Muscle of leg (tissue), 11 donors: ENCODE data around the gene RNPS1. TPM values are rescaled to one million over a fixed set of nuclear protein-coding genes. Genes with fewer than 3 reads are reported as not detected.
"Not testable (repeated sequence)": the region's sequence is repeated elsewhere in the genome, so short reads cannot be mapped to it uniquely, and the experiment has no call there.

Experiments used
- DNase-seq: peaks from one replicate; pipeline ENCODE4 v3.0.0; 2013
- H3K27ac ChIP-seq: one replicate; pipeline ENCODE4 v1.5.1; 2013; ENCODE audit warnings: mild to moderate bottlenecking, low read length, control low read depth
- H3K27me3 ChIP-seq: one replicate; pipeline ENCODE4 v1.6.1; 2013; ENCODE audit warnings: low read length; ENCODE audit not compliant: control insufficient read depth, insufficient read depth
- H3K36me3 ChIP-seq: one replicate; pipeline ENCODE4 v1.6.1; 2013; ENCODE audit warnings: low read length; ENCODE audit not compliant: control insufficient read depth, insufficient read depth
- H3K4me1 ChIP-seq: one replicate; pipeline ENCODE4 v1.6.1; 2013; ENCODE audit warnings: low read length; ENCODE audit not compliant: control insufficient read depth, insufficient read depth
- H3K4me3 ChIP-seq: one replicate; pipeline ENCODE4 v1.5.1; 2013; ENCODE audit warnings: low read length, control low read depth
- H3K9me3 ChIP-seq: replicated peaks from 2 replicates; pipeline ENCODE4 v1.6.1; 2013; ENCODE audit warnings: low read depth, low read length; ENCODE audit not compliant: control insufficient read depth
- WGBS: methylation state at CpG from one replicate; pipeline ENCODE4 v1.1.5; 2013; ENCODE audit warnings: missing lambda C conversion rate; ENCODE audit not compliant: insufficient coverage; 5-methylcytosine and 5-hydroxymethylcytosine counted together
- polyA plus RNA-seq, 8 donors: library from polyadenylated mRNA; unstranded; fragments of 120-200 nt; gene quantifications; one replicate each; pipeline versions ENCODE4 v1.2.1 to v1.2.3, GENCODE V29; 2013; ENCODE audit warnings: inconsistent platforms in 1 of 8, low replicate concordance in 1 of 8; ENCODE audit not compliant: insufficient read length in 8 of 8, insufficient read depth in 1 of 8
- total RNA-seq: library from RNA; stranded (reverse); fragments of 120-200 nt; gene quantifications from one replicate; pipeline ENCODE4 v1.2.4, GENCODE V29; 2013

RNPS1 gene
- total and polyA plus RNA-seq, 9 donors: 80.7 to 198 (median 185) TPM

DNA sequence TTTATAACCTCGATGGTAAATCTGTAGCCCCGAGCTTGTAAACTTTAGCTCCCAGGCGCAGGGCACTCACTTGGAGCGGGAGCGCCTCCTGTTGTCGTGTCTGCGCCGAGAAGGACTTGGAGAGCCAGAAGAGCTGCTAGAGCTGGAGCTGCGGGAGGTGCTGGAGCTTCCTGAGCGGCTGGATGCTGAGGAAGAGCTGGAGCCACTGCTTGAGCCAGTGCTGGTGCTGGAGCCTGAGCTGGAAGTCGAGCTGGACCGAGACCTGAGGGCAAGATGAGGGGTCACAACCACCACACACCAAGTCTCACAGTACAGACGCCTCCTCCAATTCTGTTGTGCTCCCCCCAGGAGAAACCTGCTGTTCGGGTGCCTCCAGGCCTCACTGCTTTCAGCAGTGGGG, 4.9 kb downstream of the RNPS1 start:
- 86% methylated on average over 11 of the region's 14 CpGs for WGBS
- not testable (repeated sequence) for DNase-seq, H3K27me3 ChIP-seq, H3K4me1 ChIP-seq, H3K27ac ChIP-seq, H3K9me3 ChIP-seq, H3K4me3 ChIP-seq
- peaks cover 49% of the 10 kb centered on the region for H3K36me3 ChIP-seq

- H3K27ac ChIP-seq: no peak overlapping the region
- peaks cover 76% of the 10 kb centered on the region for H3K36me3 ChIP-seq
- no peak overlapping the region for H3K4me3 ChIP-seq
- no peaks in the 10 kb centered on the region for H3K9me3 ChIP-seq
- no peaks in the 10 kb centered on the region for H3K27me3 ChIP-seq
- H3K4me1 ChIP-seq: no peaks in the 10 kb centered on the region
- DNase-seq: no peak
- no CpG with 5 or more reads among the region's 8 CpGs for WGBS
Measured at GRCh38 chr16:2260250-2260649, 7.7 kb downstream of the RNPS1 start.

DNA sequence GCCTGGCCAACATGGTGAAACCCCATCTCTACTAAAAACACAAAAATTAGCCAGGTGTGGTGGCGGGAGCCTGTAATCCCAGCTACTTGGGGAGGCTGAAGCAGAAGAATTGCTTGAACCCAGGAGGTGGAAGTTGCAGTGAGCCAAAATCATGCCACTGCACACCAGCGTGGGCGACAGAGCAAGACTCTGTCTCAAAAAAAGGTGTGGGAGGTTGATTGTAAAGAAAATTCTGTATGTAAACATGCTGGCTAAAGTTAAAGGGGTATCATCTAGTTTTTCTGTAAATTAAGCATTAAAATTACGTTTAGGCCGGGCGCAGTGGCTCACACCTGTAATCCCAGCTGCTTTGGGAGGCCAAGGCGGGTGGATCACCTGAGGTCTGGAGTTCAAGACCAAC, 9.4 kb downstream of the RNPS1 start:
- peaks cover 78% of the 10 kb centered on the region for H3K36me3 ChIP-seq
- not testable (repeated sequence) for DNase-seq
- WGBS: 95% methylated on average over 6 of the region's 7 CpGs

GRCh38 chr16:2257726-2258125, 10.2 kb downstream of the RNPS1 start:
- H3K4me3 ChIP-seq: no peak overlapping the region
- no peaks in the 10 kb centered on the region for H3K9me3 ChIP-seq
- DNase-seq: no peak
- no peaks in the 10 kb centered on the region for H3K27me3 ChIP-seq
- 97% methylated on average over 4 of the region's 6 CpGs for WGBS
- no peak overlapping the region for H3K27ac ChIP-seq
- H3K4me1 ChIP-seq: no peaks in the 10 kb centered on the region
- peaks cover 77% of the 10 kb centered on the region for H3K36me3 ChIP-seq

More for the DNA sequence above, 9.4 kb downstream of the RNPS1 start:
- H3K4me1 ChIP-seq, H3K9me3 ChIP-seq, H3K4me3 ChIP-seq, H3K27me3 ChIP-seq, H3K27ac ChIP-seq: not testable (repeated sequence)

- Histone ChIP-seq H3K9me3 (no peaks in the 10 kb centered on the region), H3K27me3 (no peaks in the 10 kb centered on the region), H3K4me3 (no peak overlapping the region), H3K27ac (no peak overlapping the region), H3K36me3 (peaks cover 69% of the 10 kb centered on the region), H3K4me1 (peaks cover 7% of the 10 kb centered on the region)
- DNase-seq: no peak
- 76% methylated on average over 8 of the region's 12 CpGs for WGBS
Measured at GRCh38 chr16:2256531-2257140, 11.3 kb downstream of the RNPS1 start.

GRCh38 chr16:2253293-2253692, 14.6 kb downstream of the RNPS1 start:
- Histone ChIP-seq H3K4me3 (no peak overlapping the region), H3K9me3 (no peaks in the 10 kb centered on the region), H3K4me1 (peaks cover 16% of the 10 kb centered on the region), H3K27me3 (no peaks in the 10 kb centered on the region), H3K27ac (no peak overlapping the region), H3K36me3 (peaks cover 59% of the 10 kb centered on the region)
- DNase-seq: no peak
- WGBS: 84% methylated on average over 8 of the region's 11 CpGs

- H3K27ac ChIP-seq: no peak overlapping the region
- no CpG with 5 or more reads among the region's 7 CpGs for WGBS
Measured at GRCh38 chr16:2252806-2253148, 15.1 kb downstream of the RNPS1 start.

DNA sequence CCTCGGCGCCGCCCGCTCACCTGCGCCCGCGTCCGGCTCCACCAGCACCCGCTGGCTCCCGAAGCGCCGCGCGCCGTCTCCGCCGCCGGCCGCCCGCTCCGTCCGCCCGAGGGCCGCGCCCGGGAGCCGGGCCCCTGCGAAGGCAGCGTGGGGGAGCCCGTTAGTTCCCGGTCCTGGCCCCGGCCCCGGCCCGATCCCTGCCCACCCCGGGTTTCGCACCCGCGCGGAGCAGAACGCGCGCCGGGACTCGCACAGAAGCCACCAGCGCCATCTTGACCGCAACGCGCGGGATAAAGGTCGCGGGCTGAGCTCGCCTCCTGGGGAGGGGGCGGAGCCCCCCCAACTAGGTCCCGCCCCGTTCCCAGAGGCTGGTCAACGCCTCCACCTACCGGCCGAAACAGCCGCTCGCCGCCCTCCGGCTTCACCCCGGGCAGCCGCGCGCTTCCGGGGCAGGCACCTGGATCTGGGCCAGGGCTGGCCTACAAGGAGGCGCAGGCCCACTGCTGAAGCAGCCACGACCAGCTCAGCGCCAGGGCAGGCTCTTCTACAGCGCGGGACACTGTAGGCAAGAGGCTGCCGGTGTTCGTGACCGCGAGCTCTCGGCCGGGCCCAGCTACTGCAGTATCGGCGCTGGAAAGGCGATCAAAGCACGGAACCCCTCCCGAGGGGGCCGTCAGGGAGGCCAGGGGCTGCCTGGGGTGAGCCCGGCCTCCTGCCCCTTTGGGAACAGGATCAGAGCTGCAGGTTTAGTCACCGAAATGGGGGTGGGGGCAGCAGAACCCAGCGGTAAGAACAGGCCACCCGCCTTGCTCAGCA, 16.4 kb downstream of the RNPS1 start, which contains the start of gene ECI1:
Gene ECI1, minus strand, starts transcription at position 292 of the 816 bp plus-strand sequence. Its CDS starts 21 bp downstream, at position 271.
- peak; percentile 97 for DNase-seq
- 2% methylated on average over 85 of the region's 88 CpGs for WGBS
- Histone ChIP-seq H3K4me3 (peak within 1 kb of the TSS; percentile 68), H3K9me3 (no peaks in the 10 kb centered on the region), H3K36me3 (peaks cover 55% of the 10 kb centered on the region), H3K27ac (peak within 1 kb of the TSS; percentile 81), H3K4me1 (peaks cover 16% of the 10 kb centered on the region), H3K27me3 (no peaks in the 10 kb centered on the region)

More at GRCh38 chr16:2252806-2253148, 15.1 kb downstream of the RNPS1 start:
- no peaks in the 10 kb centered on the region for H3K27me3 ChIP-seq
- no peak overlapping the region for H3K4me3 ChIP-seq
- H3K36me3 ChIP-seq: peaks cover 56% of the 10 kb centered on the region
- DNase-seq: no peak
- H3K9me3 ChIP-seq: no peaks in the 10 kb centered on the region
- H3K4me1 ChIP-seq: peaks cover 16% of the 10 kb centered on the region

- Histone ChIP-seq H3K9me3 (no peaks in the 10 kb centered on the region), H3K4me1 (peaks cover 16% of the 10 kb centered on the region), H3K4me3 (peak overlapping the region; percentile 68), H3K27me3 (no peaks in the 10 kb centered on the region), H3K27ac (peak overlapping the region; percentile 74), H3K36me3 (peaks cover 55% of the 10 kb centered on the region)
- no peak for DNase-seq
- WGBS: 0% methylated on average over 25 of the region's 35 CpGs
Measured at GRCh38 chr16:2250652-2251295, 17.2 kb downstream of the RNPS1 start.

GRCh38 chr16:2246301-2246885, 21.5 kb downstream of the RNPS1 start:
- H3K27ac ChIP-seq: no peak overlapping the region
- peaks cover 8% of the 10 kb centered on the region for H3K4me1 ChIP-seq
- no peaks in the 10 kb centered on the region for H3K27me3 ChIP-seq
- no peak for DNase-seq
- WGBS: 91% methylated on average over 15 of the region's 18 CpGs
- no peaks in the 10 kb centered on the region for H3K9me3 ChIP-seq
- peaks cover 61% of the 10 kb centered on the region for H3K36me3 ChIP-seq
- no peak overlapping the region for H3K4me3 ChIP-seq
